Erythroblast (primary cell): ENCODE data around the gene IL17REL.

Experiments
- GATA1 ChIP-seq: IDR thresholded peaks from 2 replicates; pipeline ENCODE4 v1.6.1; 2011; ENCODE audit warnings: low read depth, mild to moderate bottlenecking, control low read depth, low read length, moderate library complexity
- POLR2A ChIP-seq: IDR thresholded peaks from 2 replicates; pipeline ENCODE4 v1.6.1; 2011; ENCODE audit warnings: mild to moderate bottlenecking, low read length

GRCh38 chr22:50001388-50002231, 11.0 kb downstream of the IL17REL start:
- TF ChIP-seq POLR2A (no peak), GATA1 (peak; percentile 68)
